ENCODE measurements around the gene KCNQ5.

The KCNQ5 gene

DNA sequence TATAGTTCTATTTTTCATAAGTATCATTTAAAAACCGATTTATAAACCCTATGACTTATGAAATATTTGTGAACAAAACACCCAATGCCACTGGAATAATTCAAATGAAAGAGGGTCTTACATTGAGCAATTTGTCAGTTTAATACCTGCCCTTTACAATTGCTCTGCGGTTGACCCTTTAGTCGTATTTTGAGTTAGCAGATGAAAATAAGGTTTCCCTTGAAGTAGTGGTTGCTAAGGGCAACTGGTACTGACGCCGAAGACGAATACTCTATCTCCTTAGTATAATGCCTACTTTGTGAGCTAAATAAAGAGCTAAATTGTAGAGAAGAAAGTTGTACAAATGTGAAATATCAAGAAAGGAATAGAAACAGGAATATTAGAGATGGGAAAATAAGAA, 69.4 kb downstream of the KCNQ5 start:
- TF ChIP-seq, protein P1, sequence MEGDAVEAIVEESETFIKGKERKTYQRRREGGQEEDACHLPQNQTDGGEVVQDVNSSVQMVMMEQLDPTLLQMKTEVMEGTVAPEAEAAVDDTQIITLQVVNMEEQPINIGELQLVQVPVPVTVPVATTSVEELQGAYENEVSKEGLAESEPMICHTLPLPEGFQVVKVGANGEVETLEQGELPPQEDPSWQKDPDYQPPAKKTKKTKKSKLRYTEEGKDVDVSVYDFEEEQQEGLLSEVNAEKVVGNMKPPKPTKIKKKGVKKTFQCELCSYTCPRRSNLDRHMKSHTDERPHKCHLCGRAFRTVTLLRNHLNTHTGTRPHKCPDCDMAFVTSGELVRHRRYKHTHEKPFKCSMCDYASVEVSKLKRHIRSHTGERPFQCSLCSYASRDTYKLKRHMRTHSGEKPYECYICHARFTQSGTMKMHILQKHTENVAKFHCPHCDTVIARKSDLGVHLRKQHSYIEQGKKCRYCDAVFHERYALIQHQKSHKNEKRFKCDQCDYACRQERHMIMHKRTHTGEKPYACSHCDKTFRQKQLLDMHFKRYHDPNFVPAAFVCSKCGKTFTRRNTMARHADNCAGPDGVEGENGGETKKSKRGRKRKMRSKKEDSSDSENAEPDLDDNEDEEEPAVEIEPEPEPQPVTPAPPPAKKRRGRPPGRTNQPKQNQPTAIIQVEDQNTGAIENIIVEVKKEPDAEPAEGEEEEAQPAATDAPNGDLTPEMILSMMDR (IDR thresholded peaks at IDR 0.05; ENCODE audit: control insufficient read depth, insufficient read depth, low read depth, low read length, missing control alignments), result no peak
- no peak for DNase-seq (ENCODE audit: low read depth)
- H3K4me3 ChIP-seq (ENCODE audit: control insufficient read depth, low read depth, low read length), result no peak overlapping the region

GRCh38 chr6:72696055-72696454, 74.2 kb downstream of the KCNQ5 start:
- TF ChIP-seq, protein P1 (IDR thresholded peaks at IDR 0.05; ENCODE audit: control insufficient read depth, insufficient read depth, low read depth, low read length, missing control alignments), result no peak
- no peak overlapping the region for H3K4me3 ChIP-seq (ENCODE audit: control insufficient read depth, low read depth, low read length)
- DNase-seq (ENCODE audit: low read depth), result no peak

GRCh38 chr6:72699159-72699558, 77.3 kb downstream of the KCNQ5 start:
- TF ChIP-seq, protein P1 (IDR thresholded peaks at IDR 0.05; ENCODE audit: control insufficient read depth, insufficient read depth, low read depth, low read length, missing control alignments), result no peak
- no peak for DNase-seq (ENCODE audit: low read depth)
- no peak overlapping the region for H3K4me3 ChIP-seq (ENCODE audit: control insufficient read depth, low read depth, low read length)

DNA sequence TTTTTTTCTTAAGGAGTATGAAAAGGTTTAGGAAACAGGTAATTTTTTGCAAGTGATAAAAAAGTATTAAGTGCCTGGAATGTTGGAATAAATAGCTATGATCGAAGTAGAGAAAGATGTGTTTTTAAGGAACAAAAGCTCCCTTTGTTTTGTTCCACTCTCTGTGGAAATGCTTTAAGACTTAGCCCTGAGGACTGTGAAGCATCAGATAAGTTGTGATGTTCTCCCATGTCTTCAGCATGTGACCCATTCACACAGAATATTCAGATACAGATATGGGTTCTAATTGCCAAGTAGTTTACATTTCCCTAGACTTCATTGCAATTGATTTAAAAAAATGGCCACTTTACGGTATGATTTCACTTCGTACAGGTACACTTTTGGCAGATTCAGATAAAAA, 80.6 kb downstream of the KCNQ5 start:
- DNase-seq (ENCODE audit: low read depth), result no peak
- no peak overlapping the region for H3K4me3 ChIP-seq (ENCODE audit: control insufficient read depth, low read depth, low read length)
- TF ChIP-seq, protein P1 (IDR thresholded peaks at IDR 0.05; ENCODE audit: control insufficient read depth, insufficient read depth, low read depth, low read length, missing control alignments), result no peak

GRCh38 chr6:72703093-72703492, 81.2 kb downstream of the KCNQ5 start:
- DNase-seq (ENCODE audit: low read depth), result no peak
- no peak overlapping the region for H3K4me3 ChIP-seq (ENCODE audit: control insufficient read depth, low read depth, low read length)
- TF ChIP-seq, protein P1 (IDR thresholded peaks at IDR 0.05; ENCODE audit: control insufficient read depth, insufficient read depth, low read depth, low read length, missing control alignments), result no peak

DNA sequence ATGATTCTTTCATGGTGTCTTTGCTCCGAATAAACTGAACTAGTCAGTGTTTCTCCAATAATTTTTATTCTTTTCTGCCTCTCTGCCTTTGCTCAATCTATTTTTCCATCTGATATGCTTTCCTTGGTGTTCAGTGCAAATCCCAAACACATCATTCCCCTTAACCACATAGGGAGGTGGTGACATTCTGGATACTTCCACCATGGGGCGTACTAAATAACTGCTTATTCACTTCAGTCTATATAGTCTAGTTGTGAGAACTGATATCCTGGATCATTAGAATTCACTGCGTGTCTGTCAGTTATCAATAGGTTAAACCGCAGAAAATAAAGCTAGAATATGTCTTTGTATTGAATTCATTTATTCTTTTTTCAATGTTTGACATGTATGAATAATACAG, 83.1 kb downstream of the KCNQ5 start:
- no peak overlapping the region for H3K4me3 ChIP-seq (ENCODE audit: control insufficient read depth, low read depth, low read length)
- TF ChIP-seq, protein P1 (IDR thresholded peaks at IDR 0.05; ENCODE audit: control insufficient read depth, insufficient read depth, low read depth, low read length, missing control alignments), result peak; percentile 9
- no peak for DNase-seq (ENCODE audit: low read depth)

- H3K4me3 ChIP-seq (ENCODE audit: control insufficient read depth, low read depth, low read length), result no peak overlapping the region
- DNase-seq (ENCODE audit: low read depth), result peak; percentile 28
- TF ChIP-seq, protein P1 (IDR thresholded peaks at IDR 0.05; ENCODE audit: control insufficient read depth, insufficient read depth, low read depth, low read length, missing control alignments), result no peak
These were observed 87.6 kb downstream of the KCNQ5 start for GRCh38 chr6:72709431-72709830.
